Right lobe of liver (tissue), 4 donors: ENCODE data around the gene LARP4B.

Source experiments
- POLR2A ChIP-seq: fragments of 450-650 bp; IDR thresholded peaks from one replicate; pipeline ENCODE4 v1.6.1; 2017; ENCODE audit warnings: antibody characterized with exemption, mild to moderate bottlenecking
- TF ChIP-seq, protein P1 (sequence below), 4 donors: fragments of 200-600 bp in 3 of 4; fragments of 450-650 bp in 1 of 4; IDR thresholded peaks; one replicate each; pipeline versions ENCODE4 v1.5.1 to v1.8.0; 2016 to 2022; ENCODE audit warnings: antibody characterized with exemption in 4 of 4, mild to moderate bottlenecking in 2 of 4
- donor health status: DM: no; HTN: no; CAD: no.
- donor health status: DM: no; HTN: no; CAD: no.
- donor health status: DM: no; HTN: yes; CAD: no.

- TF ChIP-seq, protein P1, sequence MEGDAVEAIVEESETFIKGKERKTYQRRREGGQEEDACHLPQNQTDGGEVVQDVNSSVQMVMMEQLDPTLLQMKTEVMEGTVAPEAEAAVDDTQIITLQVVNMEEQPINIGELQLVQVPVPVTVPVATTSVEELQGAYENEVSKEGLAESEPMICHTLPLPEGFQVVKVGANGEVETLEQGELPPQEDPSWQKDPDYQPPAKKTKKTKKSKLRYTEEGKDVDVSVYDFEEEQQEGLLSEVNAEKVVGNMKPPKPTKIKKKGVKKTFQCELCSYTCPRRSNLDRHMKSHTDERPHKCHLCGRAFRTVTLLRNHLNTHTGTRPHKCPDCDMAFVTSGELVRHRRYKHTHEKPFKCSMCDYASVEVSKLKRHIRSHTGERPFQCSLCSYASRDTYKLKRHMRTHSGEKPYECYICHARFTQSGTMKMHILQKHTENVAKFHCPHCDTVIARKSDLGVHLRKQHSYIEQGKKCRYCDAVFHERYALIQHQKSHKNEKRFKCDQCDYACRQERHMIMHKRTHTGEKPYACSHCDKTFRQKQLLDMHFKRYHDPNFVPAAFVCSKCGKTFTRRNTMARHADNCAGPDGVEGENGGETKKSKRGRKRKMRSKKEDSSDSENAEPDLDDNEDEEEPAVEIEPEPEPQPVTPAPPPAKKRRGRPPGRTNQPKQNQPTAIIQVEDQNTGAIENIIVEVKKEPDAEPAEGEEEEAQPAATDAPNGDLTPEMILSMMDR (IDR thresholded peaks at IDR 0.05), result no peak
- TF ChIP-seq POLR2A, result no peak
Observed at GRCh38 chr10:934746-935406, 3.4 kb upstream of the LARP4B start.
